Ishikawa (cell line): ENCODE measurements around the gene MLN.

Source experiments
- CEBPB ChIP-seq: IDR thresholded peaks from 2 replicates; pipeline ENCODE4 v1.6.1; 2012
- CREB1 ChIP-seq: IDR thresholded peaks from 2 replicates; pipeline ENCODE4 v1.6.1; 2012; ENCODE audit warnings: low read depth
- EGR1 ChIP-seq: IDR thresholded peaks from 2 replicates; pipeline ENCODE4 v1.6.1; 2012
- EP300 ChIP-seq: IDR thresholded peaks from 2 replicates; pipeline ENCODE4 v1.6.1; 2012; ENCODE audit warnings: borderline replicate concordance
- FOXM1 ChIP-seq: IDR thresholded peaks from 2 replicates; pipeline ENCODE4 v1.6.1; 2012; ENCODE audit warnings: low read depth, borderline replicate concordance
- MAX ChIP-seq: IDR thresholded peaks from 2 replicates; pipeline ENCODE4 v1.6.1; 2012
- NFIC ChIP-seq: IDR thresholded peaks from 2 replicates; pipeline ENCODE4 v1.6.1; 2012
- RAD21 ChIP-seq: IDR thresholded peaks from 2 replicates; pipeline ENCODE4 v1.6.1; 2012; ENCODE audit warnings: low read depth
- REST ChIP-seq: IDR thresholded peaks from 2 replicates; pipeline ENCODE4 v1.6.1; 2012; ENCODE audit warnings: low read depth, mild to moderate bottlenecking
- TAF1 ChIP-seq: IDR thresholded peaks from 2 replicates; pipeline ENCODE4 v1.6.1; 2012; ENCODE audit warnings: low read depth, mild to moderate bottlenecking
- TCF12 ChIP-seq: IDR thresholded peaks from 2 replicates; pipeline ENCODE4 v1.6.1; 2012; ENCODE audit warnings: low read depth
- TEAD4 ChIP-seq: IDR thresholded peaks from 2 replicates; pipeline ENCODE4 v1.6.1; 2012
- USF1 ChIP-seq: IDR thresholded peaks from 2 replicates; pipeline ENCODE4 v1.6.1; 2012
- YY1 ChIP-seq: IDR thresholded peaks from 2 replicates; pipeline ENCODE4 v1.6.1; 2012; ENCODE audit warnings: low read depth
- ZBTB7A ChIP-seq: IDR thresholded peaks from 2 replicates; pipeline ENCODE4 v1.6.1; 2012; ENCODE audit warnings: low read depth

Gene MLN

GRCh38 chr6:33752646-33753015, 51.2 kb downstream of the MLN start:
- no peak for TF ChIP-seq TAF1
- no peak for TF ChIP-seq RAD21
- TF ChIP-seq REST, result no peak
- no peak for TF ChIP-seq FOXM1
- TF ChIP-seq MAX, result no peak
- no peak for TF ChIP-seq USF1
- TF ChIP-seq CREB1, result no peak
- TF ChIP-seq NFIC, result no peak
- TF ChIP-seq EP300, result no peak
- no peak for TF ChIP-seq TEAD4
- no peak for TF ChIP-seq EGR1
- no peak for TF ChIP-seq ZBTB7A
- no peak for TF ChIP-seq TCF12
- TF ChIP-seq CEBPB, result no peak

- TF ChIP-seq TCF12 (0 out of 2 replicates have a peak, but pooled peaks have one; percentile 24), MAX (peak; percentile 41; the same call in 1 of the 2 replicates), REST (no peak), CEBPB (no peak)
Observed at GRCh38 chr6:33751771-33752645, 51.8 kb downstream of the MLN start.

- no peak for TF ChIP-seq MAX
- TF ChIP-seq YY1, result no peak
- TF ChIP-seq ZBTB7A, result no peak
- TF ChIP-seq NFIC, result no peak
- TF ChIP-seq CREB1, result no peak
- TF ChIP-seq RAD21, result no peak
- no peak for TF ChIP-seq TAF1
- no peak for TF ChIP-seq EGR1
- no peak for TF ChIP-seq TCF12
- TF ChIP-seq TEAD4, result no peak
- TF ChIP-seq USF1, result no peak
- TF ChIP-seq REST, result no peak
- no peak for TF ChIP-seq FOXM1
- no peak for TF ChIP-seq CEBPB
- TF ChIP-seq EP300, result no peak
Observed at GRCh38 chr6:33750244-33750991, 53.4 kb downstream of the MLN start.

GRCh38 chr6:33749401-33749800, 54.4 kb downstream of the MLN start:
- TF ChIP-seq YY1, result no peak
- no peak for TF ChIP-seq CREB1
- TF ChIP-seq NFIC, result no peak
- no peak for TF ChIP-seq TAF1
